Liver (tissue), 9 donors: ENCODE results near the gene XDH. TPM values are rescaled to one million over a fixed set of nuclear protein-coding genes. Genes with fewer than 3 reads are reported as not detected.

Source experiments
- DNase-seq: peaks from one replicate; pipeline ENCODE4 v3.0.0-alpha.2; 2017; ENCODE audit warnings: low spot score
- H3K27ac ChIP-seq, 2 donors: one replicate each; pipeline ENCODE4 v1.7.0; 2013; ENCODE audit warnings: inconsistent platforms in 2 of 2, low read length in 2 of 2, control low read depth in 1 of 2, low read depth in 1 of 2, mild to moderate bottlenecking in 1 of 2
- H3K27me3 ChIP-seq, 4 donors: one replicate each; pipeline versions ENCODE4 v1.6.1 to v1.7.0; 2013; ENCODE audit warnings: low read length in 3 of 4, inconsistent platforms in 1 of 4, mild to moderate bottlenecking in 1 of 4, moderate library complexity in 1 of 4; ENCODE audit not compliant: control insufficient read depth in 4 of 4, insufficient read depth in 4 of 4
- H3K36me3 ChIP-seq, 4 donors: one replicate each; pipeline versions ENCODE4 v1.6.1 to v1.7.0; 2013; ENCODE audit warnings: low read length in 3 of 4, mild to moderate bottlenecking in 3 of 4, low read depth in 1 of 4, moderate library complexity in 1 of 4; ENCODE audit not compliant: control insufficient read depth in 4 of 4, insufficient read depth in 3 of 4
- H3K4me1 ChIP-seq, 4 donors: one replicate each; pipeline versions ENCODE4 v1.6.1 to v1.7.0; 2013; ENCODE audit warnings: low read length in 3 of 4, mild to moderate bottlenecking in 3 of 4, moderate library complexity in 1 of 4; ENCODE audit not compliant: control insufficient read depth in 4 of 4, insufficient read depth in 4 of 4
- H3K4me3 ChIP-seq, 3 donors: one replicate each; pipeline versions ENCODE4 v1.6.1 to v1.7.0; 2013; ENCODE audit warnings: low read length in 3 of 3, control low read depth in 1 of 3, low read depth in 1 of 3, mild to moderate bottlenecking in 1 of 3
- H3K9ac ChIP-seq, 2 donors: one replicate each; pipeline ENCODE4 v1.7.0; 2013; ENCODE audit warnings: low read length in 2 of 2, mild to moderate bottlenecking in 2 of 2, moderate library complexity in 2 of 2, control low read depth in 1 of 2, low read depth in 1 of 2
- H3K9me3 ChIP-seq, 4 donors: one replicate each; pipeline versions ENCODE4 v1.6.1 to v1.7.0; 2013; ENCODE audit warnings: low read length in 3 of 4; ENCODE audit not compliant: control insufficient read depth in 4 of 4
- FOXA1 ChIP-seq: IDR thresholded peaks from 2 replicates; pipeline ENCODE4 v1.6.1; 2016; ENCODE audit warnings: antibody characterized with exemption
- GABPA ChIP-seq, 2 donors: IDR thresholded peaks in 1 of 2; conservative IDR thresholded peaks in 1 of 2; 2 replicates each; pipeline ENCODE4 v1.6.1; 2016; ENCODE audit warnings: antibody characterized with exemption in 2 of 2, mild to moderate bottlenecking in 1 of 2, moderate library complexity in 1 of 2
- HNF4A ChIP-seq, 2 donors: conservative IDR thresholded peaks; 2 replicates each; pipeline ENCODE4 v1.6.1; 2016; ENCODE audit warnings: antibody characterized with exemption in 2 of 2, mild to moderate bottlenecking in 2 of 2
- NR2F2 ChIP-seq: IDR thresholded peaks from 2 replicates; pipeline ENCODE4 v1.6.1; 2016; ENCODE audit warnings: antibody characterized with exemption
- RAD21 ChIP-seq, 2 donors: IDR thresholded peaks; 2 replicates each; pipeline ENCODE4 v1.6.1; 2016; ENCODE audit warnings: antibody characterized with exemption in 2 of 2, mild to moderate bottlenecking in 2 of 2
- REST ChIP-seq: IDR thresholded peaks from 2 replicates; pipeline ENCODE4 v1.6.1; 2016; ENCODE audit warnings: antibody characterized with exemption, mild to moderate bottlenecking
- RXRA ChIP-seq, 2 donors: IDR thresholded peaks; 2 replicates each; pipeline ENCODE4 v1.6.1; 2017 to 2018; ENCODE audit warnings: antibody characterized with exemption in 2 of 2, mild to moderate bottlenecking in 1 of 2
- SP1 ChIP-seq: IDR thresholded peaks from 2 replicates; pipeline ENCODE4 v1.6.1; 2018; ENCODE audit warnings: antibody characterized with exemption, mild to moderate bottlenecking
- TAF1 ChIP-seq: conservative IDR thresholded peaks from 2 replicates; pipeline ENCODE4 v1.6.1; 2016; ENCODE audit warnings: antibody characterized with exemption, mild to moderate bottlenecking
- YY1 ChIP-seq: IDR thresholded peaks from 2 replicates; pipeline ENCODE4 v1.6.1; 2016; ENCODE audit warnings: antibody characterized with exemption, mild to moderate bottlenecking
- WGBS: extraction: QIAGEN DNeasy Blood & Tissue Kit; methylation state at CpG from one replicate; pipeline ENCODE4 v1.1.7; 2013; 5-methylcytosine and 5-hydroxymethylcytosine counted together
- polyA plus RNA-seq, 2 donors: library from polyadenylated mRNA; stranded (reverse) in 1 of 2; unstranded in 1 of 2; fragments of 200-250 nt in 1 of 2; fragments of >200 nt in 1 of 2; fragmentation: Nextera tagmentation in 1 of 2; extraction: Ambion mirVana in 1 of 2; gene quantifications; one replicate each; pipeline versions ENCODE4 v1.2.1 to v1.2.3, GENCODE V29; 2013 to 2015
- total RNA-seq, 2 donors: library from RNA; depleted of rRNA; stranded (reverse); fragments of >200 nt; gene quantifications; one replicate each; pipeline ENCODE4 v1.2.3, GENCODE V29; 2014
- TF ChIP-seq, protein P1 (sequence below): fragments of 150-350 bp; IDR thresholded peaks from 2 replicates; pipeline ENCODE4 v1.5.1; 2017; ENCODE audit warnings: improper control_type of control experiment, low read depth, low read length; ENCODE audit not compliant: missing input control
- TF ChIP-seq, protein P2 (sequence below): IDR thresholded peaks from 2 replicates; pipeline ENCODE4 v1.6.1; 2016; ENCODE audit warnings: antibody characterized with exemption
- donor health status: healthy.
- donor health status: healthy.
- donor health status: healthy.
- donor health status: healthy.
- donor health status: healthy.

The XDH gene
- total and polyA plus RNA-seq, 4 donors, result 6.8 to 76.6 (median 12.0) TPM

DNA sequence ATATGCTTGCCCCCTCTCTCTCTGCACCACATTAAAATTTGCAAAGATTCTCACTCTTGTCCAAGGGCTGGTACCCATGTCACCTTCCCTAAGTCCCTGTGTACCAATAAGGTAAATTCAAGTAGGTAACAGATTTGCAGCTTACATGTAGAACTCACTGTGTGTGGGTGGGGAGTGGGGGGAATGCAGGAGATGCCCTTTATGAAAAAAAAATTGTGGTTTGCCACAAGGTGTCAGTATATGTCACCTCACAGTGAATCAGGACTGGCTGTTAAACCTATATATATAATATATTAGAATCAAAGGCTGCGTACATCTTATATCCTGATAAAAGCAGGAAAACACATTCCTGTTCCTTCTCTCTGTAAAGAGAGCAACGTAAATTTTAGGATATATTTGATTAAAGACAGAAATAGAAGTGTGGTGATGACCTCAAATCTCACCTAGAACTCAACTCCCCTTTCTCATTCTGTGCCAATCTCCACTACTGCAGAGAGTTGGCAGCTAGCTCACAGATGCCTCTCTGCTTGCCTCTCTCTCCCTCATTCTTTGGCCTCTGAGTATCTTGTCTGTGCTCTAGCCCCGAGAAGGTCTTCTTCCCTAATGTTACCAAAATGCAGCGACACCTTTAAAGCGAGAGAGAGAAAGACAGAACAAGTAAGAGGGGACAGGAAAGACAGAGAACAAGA lies 536 bp downstream of the XDH start:
- peak overlapping the region; percentile 45 to 71 (median 49) for H3K4me3 ChIP-seq
- peak overlapping the region; percentile 85 to 97 for H3K27ac ChIP-seq
- H3K4me1 ChIP-seq, result peaks cover 2 to 35% (median 27%) of the 10 kb centered on the region in 4 donors
- H3K9me3 ChIP-seq, result no peaks in the 10 kb centered on the region
- TF ChIP-seq REST, result no peak
- TF ChIP-seq, protein P1, sequence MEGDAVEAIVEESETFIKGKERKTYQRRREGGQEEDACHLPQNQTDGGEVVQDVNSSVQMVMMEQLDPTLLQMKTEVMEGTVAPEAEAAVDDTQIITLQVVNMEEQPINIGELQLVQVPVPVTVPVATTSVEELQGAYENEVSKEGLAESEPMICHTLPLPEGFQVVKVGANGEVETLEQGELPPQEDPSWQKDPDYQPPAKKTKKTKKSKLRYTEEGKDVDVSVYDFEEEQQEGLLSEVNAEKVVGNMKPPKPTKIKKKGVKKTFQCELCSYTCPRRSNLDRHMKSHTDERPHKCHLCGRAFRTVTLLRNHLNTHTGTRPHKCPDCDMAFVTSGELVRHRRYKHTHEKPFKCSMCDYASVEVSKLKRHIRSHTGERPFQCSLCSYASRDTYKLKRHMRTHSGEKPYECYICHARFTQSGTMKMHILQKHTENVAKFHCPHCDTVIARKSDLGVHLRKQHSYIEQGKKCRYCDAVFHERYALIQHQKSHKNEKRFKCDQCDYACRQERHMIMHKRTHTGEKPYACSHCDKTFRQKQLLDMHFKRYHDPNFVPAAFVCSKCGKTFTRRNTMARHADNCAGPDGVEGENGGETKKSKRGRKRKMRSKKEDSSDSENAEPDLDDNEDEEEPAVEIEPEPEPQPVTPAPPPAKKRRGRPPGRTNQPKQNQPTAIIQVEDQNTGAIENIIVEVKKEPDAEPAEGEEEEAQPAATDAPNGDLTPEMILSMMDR, result peak; percentile 17
- peak; percentile 47 to 50 for TF ChIP-seq RAD21 (IDR thresholded peaks at IDR 0.05)
- DNase-seq, result no peak
- H3K9ac ChIP-seq, result peak overlapping the region; percentile 70 to 90
- 29% methylated on average over 5 of the region's 5 CpGs for WGBS
- no peaks in the 10 kb centered on the region for H3K27me3 ChIP-seq
- H3K36me3 ChIP-seq, result no peaks in the 10 kb centered on the region

DNA sequence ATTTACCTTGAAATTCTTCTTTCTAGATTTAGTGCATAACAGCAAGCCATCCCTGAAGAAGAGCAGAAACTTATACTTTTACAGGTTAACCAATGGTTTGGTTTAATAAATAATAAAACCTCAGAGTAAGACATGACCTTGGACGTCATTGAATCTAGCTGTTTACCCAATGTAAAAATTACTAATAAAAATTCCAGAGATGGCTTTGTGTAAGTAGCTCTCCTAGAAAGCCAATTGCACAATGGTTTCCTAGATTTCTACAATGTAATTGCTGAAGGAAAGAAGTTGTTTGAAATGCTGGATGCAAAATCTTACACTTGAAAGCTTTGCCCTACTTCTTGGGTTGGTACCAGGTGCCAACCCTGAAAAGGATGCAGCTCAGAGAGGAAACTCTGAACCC lies 1.5 kb downstream of the XDH start:
- no peak for DNase-seq
- TF ChIP-seq HNF4A (conservative IDR thresholded peaks at IDR 0.05) (no peak), SP1 (no peak), FOXA1 (no peak), RXRA (IDR thresholded peaks at IDR 0.05) (no peak), NR2F2 (no peak)
- Histone ChIP-seq H3K9me3 (no peaks in the 10 kb centered on the region), H3K4me1 (peaks cover 2 to 37% (median 27%) of the 10 kb centered on the region in 4 donors), H3K27ac (peak overlapping the region; percentile 85 to 97), H3K27me3 (no peaks in the 10 kb centered on the region), H3K4me3 (peak overlapping the region in 2 of 3 donors; percentile 1 to 71), H3K36me3 (no peaks in the 10 kb centered on the region), H3K9ac (no peak overlapping the region)
- WGBS, result 22% methylated on average over 1 of the region's 1 CpG

DNA sequence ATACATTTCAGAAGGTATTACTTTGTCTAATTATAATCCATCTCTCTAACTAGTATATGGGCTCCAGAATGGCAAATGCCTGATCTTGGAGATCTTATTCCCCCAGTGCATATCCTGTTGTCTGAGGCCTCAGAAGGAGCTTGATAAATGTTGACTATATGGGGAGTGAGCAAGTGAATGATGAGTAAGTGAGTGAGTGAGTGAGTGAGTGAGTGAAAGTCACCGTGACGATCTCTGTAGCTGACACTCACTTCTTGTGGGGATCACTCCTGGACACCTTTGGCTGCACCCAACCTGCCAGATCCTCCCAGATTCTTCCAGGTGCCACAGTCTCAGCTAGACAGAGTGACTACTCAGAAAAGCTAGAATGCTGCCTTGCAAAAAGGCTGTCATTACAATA lies 2.8 kb downstream of the XDH start:
- Histone ChIP-seq H3K4me3 (no peak overlapping the region), H3K9me3 (no peaks in the 10 kb centered on the region), H3K27ac (no peak overlapping the region), H3K27me3 (no peaks in the 10 kb centered on the region), H3K9ac (no peak overlapping the region), H3K36me3 (no peaks in the 10 kb centered on the region), H3K4me1 (peaks cover 2 to 43% (median 32%) of the 10 kb centered on the region in 4 donors)
- whole genome bisulfite sequencing, result 74% methylated on average over 2 of the region's 2 CpGs
- no peak for DNase-seq
- TF ChIP-seq GABPA (IDR thresholded peaks at IDR 0.05 in 1 of 2, conservative IDR thresholded peaks at IDR 0.05 in 1 of 2), result no peak
- TF ChIP-seq, protein P2, sequence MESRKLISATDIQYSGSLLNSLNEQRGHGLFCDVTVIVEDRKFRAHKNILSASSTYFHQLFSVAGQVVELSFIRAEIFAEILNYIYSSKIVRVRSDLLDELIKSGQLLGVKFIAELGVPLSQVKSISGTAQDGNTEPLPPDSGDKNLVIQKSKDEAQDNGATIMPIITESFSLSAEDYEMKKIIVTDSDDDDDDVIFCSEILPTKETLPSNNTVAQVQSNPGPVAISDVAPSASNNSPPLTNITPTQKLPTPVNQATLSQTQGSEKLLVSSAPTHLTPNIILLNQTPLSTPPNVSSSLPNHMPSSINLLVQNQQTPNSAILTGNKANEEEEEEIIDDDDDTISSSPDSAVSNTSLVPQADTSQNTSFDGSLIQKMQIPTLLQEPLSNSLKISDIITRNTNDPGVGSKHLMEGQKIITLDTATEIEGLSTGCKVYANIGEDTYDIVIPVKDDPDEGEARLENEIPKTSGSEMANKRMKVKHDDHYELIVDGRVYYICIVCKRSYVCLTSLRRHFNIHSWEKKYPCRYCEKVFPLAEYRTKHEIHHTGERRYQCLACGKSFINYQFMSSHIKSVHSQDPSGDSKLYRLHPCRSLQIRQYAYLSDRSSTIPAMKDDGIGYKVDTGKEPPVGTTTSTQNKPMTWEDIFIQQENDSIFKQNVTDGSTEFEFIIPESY, result no peak
- TF ChIP-seq TAF1, result no peak
- TF ChIP-seq SP1, result no peak
- TF ChIP-seq, protein P1, result no peak
- TF ChIP-seq YY1, result no peak
- TF ChIP-seq NR2F2, result no peak
- TF ChIP-seq HNF4A (conservative IDR thresholded peaks at IDR 0.05), result no peak
- no peak for TF ChIP-seq REST
